ENCODE results near the gene FAM78A. TPM values are rescaled to one million over a fixed set of nuclear protein-coding genes. Genes with fewer than 3 reads are reported as not detected.
"Not testable (repeated sequence)": the region's sequence is repeated elsewhere in the genome, so short reads cannot be mapped to it uniquely, and the experiment has no call there.

FAM78A gene
- total RNA-seq, 2 experiments from 2014 or later: 86.5 to 88.7 TPM

DNA sequence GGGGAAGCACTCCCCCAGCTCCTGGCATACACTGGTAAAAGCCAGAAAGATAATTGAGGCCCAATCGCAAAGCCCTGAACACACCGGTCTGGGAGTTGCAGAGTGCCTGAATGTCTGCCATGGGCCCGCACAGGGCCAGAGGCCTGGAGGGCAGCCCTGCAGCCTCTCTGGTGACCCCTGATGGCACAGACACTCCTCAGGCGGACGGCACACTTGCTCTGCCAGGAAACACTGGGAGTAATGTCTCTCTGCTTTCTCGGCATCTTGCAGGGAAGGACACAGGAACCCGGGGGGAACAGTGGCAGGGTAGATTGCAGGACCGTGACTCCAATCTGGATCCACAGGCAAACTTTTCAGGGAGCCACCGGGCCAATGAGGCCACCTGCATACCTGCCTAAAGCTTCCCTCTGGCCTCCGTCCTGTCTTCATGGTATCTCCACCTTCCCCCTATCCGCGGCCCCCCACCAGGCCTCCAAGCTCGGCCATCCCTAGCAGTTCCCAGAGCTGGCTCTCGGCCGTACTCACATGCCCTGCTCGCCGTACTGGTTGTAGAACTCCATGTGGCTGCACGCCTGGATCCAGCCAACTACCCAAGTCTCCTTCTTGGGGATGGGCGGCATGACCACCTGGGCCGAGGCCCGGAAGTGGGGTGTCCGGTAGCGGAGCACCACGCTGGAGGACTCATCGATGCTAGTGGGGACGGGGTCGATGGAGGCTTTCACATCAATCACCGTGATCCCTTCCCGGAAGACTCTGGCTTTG, 797 bp downstream of the FAM78A start:
- ChIA-PET CTCF (interaction anchor here (1.1 to 11.4 kb wide), 4 partner anchors 9 to 98 kb away, joined by 4 to 189 read pairs (median 4); no protein-coding TSS in a partner anchor), POLR2A (interaction anchor here (1.0 to 14.3 kb wide), 6 partner anchors 10 to 225 kb away, joined by 3 to 557 read pairs (median 25); partner anchors contain the start of gene NUP214)
- no peaks in the 10 kb centered on the region for H3K9me3 Mint-ChIP-seq
- H3K36me3 Mint-ChIP-seq (ENCODE audit: low read depth): peaks cover 56% of the 10 kb centered on the region
- DNase-seq: peak; percentile 48
- H3K4me1 Mint-ChIP-seq: peaks cover 40% of the 10 kb centered on the region
- peak overlapping the region; percentile 89 for H3K4me3 Mint-ChIP-seq
- no peaks in the 10 kb centered on the region for H3K27me3 Mint-ChIP-seq
- peak overlapping the region; percentile 97 for H3K27ac Mint-ChIP-seq

DNA sequence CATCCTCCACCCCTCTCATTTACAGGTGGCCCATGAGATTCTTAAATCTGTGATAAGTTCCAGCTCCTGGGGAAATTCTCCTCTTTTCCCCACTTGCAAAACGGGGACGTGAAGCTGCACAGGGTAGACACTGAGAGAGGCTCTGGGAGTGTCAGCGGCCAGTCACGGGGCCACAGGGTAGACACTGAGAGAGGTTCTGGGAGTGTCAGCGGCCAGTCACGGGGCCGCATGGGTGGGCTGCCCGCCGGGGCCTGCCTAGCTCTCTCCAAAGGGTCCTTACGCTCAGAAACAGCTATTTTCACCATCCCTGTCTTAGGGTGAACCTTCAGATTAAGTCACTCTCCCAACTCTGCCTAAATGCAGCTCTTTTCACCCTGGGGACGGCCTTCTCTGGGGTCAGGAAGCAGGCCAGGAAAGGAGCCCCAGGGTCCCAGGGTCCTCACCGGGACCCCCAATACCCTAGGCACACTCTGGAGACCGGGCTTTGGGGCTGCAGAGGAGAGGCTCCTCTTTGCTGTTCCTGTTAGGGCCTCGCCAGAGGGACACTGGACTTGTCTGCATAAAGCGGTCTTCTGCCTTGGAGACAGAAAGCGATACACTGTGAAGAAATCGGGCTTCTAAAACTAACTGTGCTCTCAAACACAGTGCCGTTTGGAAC, 1.5 kb downstream of the FAM78A start:
- POLR2A ChIA-PET: interaction anchor here (1.0 to 14.3 kb wide), 9 partner anchors 9 to 1233 kb away, joined by 3 to 557 read pairs (median 4); partner anchors contain the start of gene NUP214
- H3K4me3 Mint-ChIP-seq: peak overlapping the region; percentile 89
- DNase-seq: peak; percentile 53
- H3K36me3 Mint-ChIP-seq (ENCODE audit: low read depth): peaks cover 60% of the 10 kb centered on the region
- H3K4me1 Mint-ChIP-seq: peaks cover 45% of the 10 kb centered on the region
- CTCF ChIA-PET: interaction anchor here (1.1 to 11.4 kb wide), 4 partner anchors 8 to 97 kb away, joined by 4 to 189 read pairs (median 4); no protein-coding TSS in a partner anchor
- H3K27me3 Mint-ChIP-seq: no peaks in the 10 kb centered on the region
- no peaks in the 10 kb centered on the region for H3K9me3 Mint-ChIP-seq
- peak overlapping the region; percentile 97 for H3K27ac Mint-ChIP-seq

DNA sequence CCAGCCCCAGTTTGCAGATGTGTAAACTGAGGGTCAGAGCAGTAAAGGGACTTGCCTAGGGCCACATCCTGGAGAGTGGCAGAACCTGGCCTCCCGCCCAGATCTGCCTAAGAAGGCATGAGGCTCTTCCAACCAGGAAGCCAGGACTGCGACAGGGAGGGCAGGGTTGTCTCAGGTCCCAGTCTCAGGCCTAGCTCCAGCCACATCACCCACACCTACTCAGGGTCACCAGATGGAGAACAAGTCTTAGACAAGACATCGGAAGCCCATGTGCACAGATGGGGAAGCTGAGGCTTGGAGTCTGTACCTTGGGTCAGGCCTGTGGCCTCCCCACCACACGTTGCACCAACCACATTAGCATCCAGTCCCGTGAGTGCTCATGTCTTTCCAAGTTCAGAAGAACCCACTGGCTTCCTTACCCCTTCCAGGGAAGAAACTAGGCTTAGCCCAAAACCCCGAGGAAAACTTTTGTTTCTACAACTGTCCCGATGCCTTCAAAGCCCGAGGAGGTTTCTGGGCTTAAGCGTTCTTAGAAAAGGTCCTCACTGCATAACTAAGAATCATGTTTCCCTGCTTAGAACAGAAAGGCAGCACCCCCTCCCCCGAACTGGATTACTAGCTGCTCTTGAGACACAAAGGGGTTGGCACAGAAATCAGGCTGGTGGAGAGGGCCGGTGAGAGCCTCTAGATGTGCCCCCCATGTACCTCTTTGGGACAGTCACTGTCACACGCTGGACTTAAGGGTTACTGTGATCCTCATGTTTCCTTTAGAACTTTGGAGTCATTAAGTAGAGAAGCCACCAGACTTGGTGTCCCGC, 2.2 kb downstream of the FAM78A start:
- Mint-ChIP-seq H3K9me3 (no peaks in the 10 kb centered on the region), H3K27me3 (no peaks in the 10 kb centered on the region), H3K4me3 (peak overlapping the region; percentile 89), H3K36me3 (ENCODE audit: low read depth) (peaks cover 63% of the 10 kb centered on the region), H3K27ac (peak overlapping the region; percentile 97), H3K4me1 (peaks cover 43% of the 10 kb centered on the region)
- no peak for DNase-seq
- POLR2A ChIA-PET: interaction anchor here (1.0 to 14.3 kb wide), 9 partner anchors 8 to 1233 kb away, joined by 3 to 557 read pairs (median 4); partner anchors contain the start of gene NUP214
- CTCF ChIA-PET: interaction anchor here (1.1 to 11.4 kb wide), 5 partner anchors 7 to 96 kb away, joined by 3 to 189 read pairs (median 4); no protein-coding TSS in a partner anchor

DNA sequence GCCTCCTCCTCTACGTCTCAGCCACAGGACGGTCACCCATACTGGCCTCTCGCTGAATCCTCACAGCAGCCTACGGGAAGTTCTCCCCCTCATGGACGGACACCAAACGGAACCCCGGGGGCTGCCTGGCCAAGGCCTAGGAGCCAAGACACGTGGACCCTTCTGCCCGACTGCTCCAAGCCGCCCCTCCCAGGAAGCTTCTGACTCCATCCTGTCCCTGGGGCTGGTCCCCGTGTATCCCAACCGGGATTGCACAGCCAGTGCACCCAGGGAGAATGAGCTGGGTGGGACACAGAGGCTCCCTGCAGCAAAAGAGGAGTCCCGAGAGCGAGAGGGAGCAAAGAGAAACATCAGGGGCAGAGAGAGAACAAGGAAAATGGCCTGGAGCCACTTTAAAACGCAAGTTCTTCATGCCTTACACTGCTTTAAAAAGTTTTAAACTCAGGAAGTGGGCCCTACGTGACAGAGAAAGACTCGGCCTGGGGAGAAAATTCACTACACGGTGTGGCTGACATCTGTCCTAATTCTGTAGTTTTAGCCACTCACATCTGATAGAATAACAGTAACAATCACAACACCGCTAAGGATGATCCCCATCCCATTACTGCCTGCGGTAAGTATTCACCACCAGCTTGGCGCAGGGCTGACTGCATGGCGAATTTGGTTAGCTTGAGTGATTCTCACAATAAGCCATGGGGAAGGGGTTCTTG, 3.0 kb downstream of the FAM78A start:
- peak; percentile 37 for DNase-seq
- ChIA-PET POLR2A (interaction anchor here (1.0 to 14.3 kb wide), 6 partner anchors 7 to 1232 kb away, joined by 3 to 557 read pairs (median 27); partner anchors contain the start of gene NUP214), CTCF (interaction anchor here (1.1 to 11.4 kb wide), 4 partner anchors 20 to 95 kb away, joined by 3 to 189 read pairs (median 4); no protein-coding TSS in a partner anchor)
- Mint-ChIP-seq H3K27me3 (no peaks in the 10 kb centered on the region), H3K9me3 (no peaks in the 10 kb centered on the region), H3K4me3 (peak overlapping the region; percentile 89), H3K27ac (peak overlapping the region; percentile 97), H3K36me3 (ENCODE audit: low read depth) (peaks cover 64% of the 10 kb centered on the region), H3K4me1 (peaks cover 39% of the 10 kb centered on the region)

DNA sequence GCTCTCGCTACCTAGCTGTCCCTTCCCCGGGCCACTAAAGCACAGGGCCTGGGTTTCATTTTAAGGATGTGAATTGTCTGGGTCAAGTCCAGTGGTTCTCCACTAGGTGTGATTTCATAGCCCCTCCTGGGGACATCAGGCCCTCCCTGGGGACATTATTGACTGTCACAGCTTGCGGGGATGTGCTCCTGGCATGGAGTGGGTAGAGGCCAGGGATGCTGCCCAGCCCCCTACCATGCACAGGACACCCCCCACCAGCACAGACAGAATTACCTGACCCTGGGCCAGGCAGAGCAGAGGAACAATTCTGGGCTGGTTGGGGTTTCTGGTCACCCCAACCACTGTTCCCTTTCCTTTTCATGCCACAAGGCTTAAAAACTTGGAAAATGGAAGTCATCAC, 4.1 kb downstream of the FAM78A start:
- CTCF ChIA-PET: interaction anchor here (1.1 to 11.4 kb wide), 4 partner anchors 19 to 93 kb away, joined by 4 to 189 read pairs (median 6); no protein-coding TSS in a partner anchor
- peak overlapping the region; percentile 97 for H3K27ac Mint-ChIP-seq
- peaks cover 43% of the 10 kb centered on the region for H3K4me1 Mint-ChIP-seq

DNA sequence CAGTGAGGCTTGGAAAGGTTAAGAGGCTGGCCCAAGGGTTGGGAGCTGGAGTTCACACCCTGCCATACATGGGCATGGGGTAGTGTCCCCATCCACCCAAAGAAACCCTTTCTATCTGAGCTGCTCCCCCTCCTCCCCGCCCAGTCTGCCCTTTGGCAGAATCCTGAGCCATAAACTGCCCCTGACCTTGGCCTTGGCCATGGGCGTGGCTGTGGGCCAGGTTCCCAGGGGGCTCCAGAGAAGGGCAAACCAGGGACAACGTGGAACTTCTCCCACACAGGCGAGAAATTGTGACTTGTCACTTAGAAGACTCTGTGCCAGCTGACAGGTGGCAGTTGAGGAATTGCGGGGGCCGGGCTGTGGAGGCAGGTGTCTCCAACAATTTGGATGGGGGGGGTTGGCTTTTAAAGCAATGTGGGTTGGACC, 4.8 kb downstream of the FAM78A start:
- peaks cover 50% of the 10 kb centered on the region for H3K4me1 Mint-ChIP-seq
- H3K36me3 Mint-ChIP-seq (ENCODE audit: low read depth): peaks cover 71% of the 10 kb centered on the region
- DNase-seq: no peak
- POLR2A ChIA-PET: interaction anchor here (1.0 to 14.3 kb wide), 6 partner anchors 15 to 406 kb away, joined by 3 to 557 read pairs (median 12); partner anchors contain the start of gene NUP214
- peak overlapping the region; percentile 89 for H3K4me3 Mint-ChIP-seq
- H3K27me3 Mint-ChIP-seq: no peaks in the 10 kb centered on the region
- CTCF ChIA-PET: interaction anchor here (1.4 to 11.4 kb wide), 3 partner anchors 18 to 92 kb away, joined by 3 to 189 read pairs (median 6); no protein-coding TSS in a partner anchor
- no peaks in the 10 kb centered on the region for H3K9me3 Mint-ChIP-seq
- H3K27ac Mint-ChIP-seq: peak overlapping the region; percentile 97

More for the DNA sequence above, 4.1 kb downstream of the FAM78A start:
- POLR2A ChIA-PET: interaction anchor here (1.4 to 14.3 kb wide), 5 partner anchors 6 to 406 kb away, joined by 5 to 557 read pairs (median 46); partner anchors contain the start of gene NUP214
- peak overlapping the region; percentile 89 for H3K4me3 Mint-ChIP-seq
- DNase-seq: no peak
- no peaks in the 10 kb centered on the region for H3K27me3 Mint-ChIP-seq
- peaks cover 64% of the 10 kb centered on the region for H3K36me3 Mint-ChIP-seq (ENCODE audit: low read depth)
- H3K9me3 Mint-ChIP-seq: no peaks in the 10 kb centered on the region

DNA sequence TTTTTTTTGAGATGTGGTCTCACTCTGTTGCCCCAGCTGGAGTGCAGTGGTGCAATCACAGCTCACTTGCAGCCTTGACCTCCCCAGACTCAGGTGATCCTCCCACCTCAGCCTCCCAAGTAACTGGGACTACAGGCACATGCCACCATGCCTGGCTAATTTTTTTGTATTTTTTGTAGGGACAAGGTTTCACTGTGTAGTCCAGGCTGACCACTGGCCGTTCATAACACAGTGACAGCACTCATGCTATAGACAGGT, 5.4 kb downstream of the FAM78A start:
- ChIA-PET POLR2A (interaction anchor here (1.0 to 14.3 kb wide), 8 partner anchors 8 to 145 kb away, joined by 3 to 557 read pairs (median 14); partner anchors contain the start of gene NUP214), CTCF (interaction anchor here (0.5 to 11.4 kb wide), 4 partner anchors 17 to 560 kb away, joined by 3 to 189 read pairs (median 6); no protein-coding TSS in a partner anchor)
- not testable (repeated sequence) for DNase-seq, H3K27me3 Mint-ChIP-seq, H3K9me3 Mint-ChIP-seq
- peak overlapping the region; percentile 89 for H3K4me3 Mint-ChIP-seq
- H3K36me3 Mint-ChIP-seq (ENCODE audit: low read depth): peaks cover 72% of the 10 kb centered on the region
- peak overlapping the region; percentile 97 for H3K27ac Mint-ChIP-seq
- peaks cover 56% of the 10 kb centered on the region for H3K4me1 Mint-ChIP-seq

DNA sequence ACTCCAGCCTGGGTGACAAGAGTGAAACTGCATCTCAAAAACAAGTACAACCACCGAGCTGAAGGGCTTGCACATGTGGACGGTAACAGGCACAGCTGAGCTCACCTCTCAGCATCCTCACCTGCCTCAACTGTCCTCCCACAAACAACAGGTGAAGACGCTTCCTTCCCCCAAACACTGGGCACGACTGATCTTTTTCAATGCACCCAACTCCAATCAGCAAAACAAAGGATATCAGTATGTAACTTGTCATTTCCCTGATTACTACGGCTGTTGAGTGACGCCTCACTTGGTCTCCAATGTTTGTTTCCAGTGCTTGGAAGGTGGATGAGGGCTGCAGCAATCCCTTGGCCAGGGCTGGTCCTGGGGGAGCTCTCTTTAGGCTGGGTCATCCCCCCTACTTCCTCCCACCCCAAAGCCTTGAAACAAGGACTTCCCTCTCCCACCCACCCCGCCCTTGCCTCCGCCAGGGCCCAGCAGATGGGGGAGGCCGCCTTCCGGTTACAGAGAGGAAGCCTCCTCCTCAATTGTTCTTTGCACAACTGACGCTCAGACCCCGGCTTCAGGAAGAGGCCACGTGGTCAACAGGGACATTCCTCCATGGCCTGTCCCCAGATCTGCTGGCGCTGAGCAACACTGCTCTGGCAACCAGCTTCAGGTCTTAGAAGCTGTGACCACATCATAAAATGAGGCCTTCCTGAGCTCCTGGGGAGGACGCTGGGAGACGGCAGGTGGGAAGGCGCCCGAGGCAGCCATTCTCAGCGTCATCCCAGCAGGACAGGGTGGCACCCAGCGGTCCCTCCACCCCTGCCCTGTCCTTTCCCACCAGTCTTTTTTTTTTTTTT, 5.9 kb downstream of the FAM78A start:
- H3K9me3 Mint-ChIP-seq: no peaks in the 10 kb centered on the region
- DNase-seq: peak; percentile 65
- peaks cover 62% of the 10 kb centered on the region for H3K4me1 Mint-ChIP-seq
- ChIA-PET CTCF (interaction anchor here (0.5 to 11.4 kb wide), 7 partner anchors 17 to 559 kb away, joined by 3 to 189 read pairs (median 6); no protein-coding TSS in a partner anchor), POLR2A (interaction anchor here (1.0 to 14.3 kb wide), 9 partner anchors 8 to 461 kb away, joined by 3 to 557 read pairs (median 8); partner anchors contain the start of gene NUP214)
- H3K36me3 Mint-ChIP-seq (ENCODE audit: low read depth): peaks cover 67% of the 10 kb centered on the region
- peak overlapping the region; percentile 89 for H3K4me3 Mint-ChIP-seq
- no peaks in the 10 kb centered on the region for H3K27me3 Mint-ChIP-seq
- peak overlapping the region; percentile 97 for H3K27ac Mint-ChIP-seq

DNA sequence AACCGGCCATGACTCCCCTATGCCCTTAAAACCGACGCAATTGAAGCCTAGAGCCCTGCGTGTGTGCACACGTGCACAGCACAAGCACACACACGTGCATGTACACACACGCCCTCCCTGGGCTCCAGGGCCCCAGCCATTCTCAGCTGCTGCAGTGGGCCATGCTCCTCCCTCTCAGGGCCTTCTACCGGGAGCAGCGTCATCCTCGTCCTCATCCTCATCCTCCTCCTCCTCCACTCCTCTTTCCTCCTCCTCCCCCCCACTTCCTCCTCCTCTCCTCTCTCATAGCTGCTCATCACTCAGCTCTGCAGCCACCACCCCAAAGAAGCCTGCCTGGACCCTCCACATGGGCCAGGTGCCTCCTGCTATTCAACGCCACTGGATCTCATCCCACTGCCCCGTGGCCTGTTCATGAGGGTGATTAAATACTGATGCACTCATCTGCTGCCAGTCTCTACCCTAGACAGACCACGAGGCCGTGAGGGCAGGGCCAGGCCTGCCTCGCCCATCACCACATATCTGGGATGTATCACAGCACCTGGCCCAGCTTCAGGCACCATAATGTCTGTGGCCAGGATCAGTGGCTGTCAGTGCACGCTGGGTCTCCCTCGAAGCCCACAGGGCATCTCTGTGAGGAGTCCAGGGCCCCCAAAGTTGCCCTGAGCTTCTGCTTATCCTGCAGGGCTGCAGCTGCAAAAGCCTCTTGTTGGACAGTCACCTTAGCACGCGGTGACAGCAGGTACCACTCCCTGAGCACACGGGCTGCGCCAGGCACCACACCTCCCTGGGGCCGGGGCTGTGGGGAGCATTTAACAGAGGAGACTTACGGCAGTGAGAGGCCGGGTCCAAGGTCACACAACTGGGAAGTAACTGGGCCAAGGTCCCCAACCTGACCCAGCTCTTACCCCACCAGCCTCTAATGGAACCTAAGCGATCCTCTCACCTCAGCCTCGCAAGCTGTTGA, 9.8 kb downstream of the FAM78A start:
- Mint-ChIP-seq H3K4me3 (peak overlapping the region; percentile 75), H3K9me3 (no peaks in the 10 kb centered on the region), H3K36me3 (ENCODE audit: low read depth) (peaks cover 66% of the 10 kb centered on the region), H3K27ac (peak overlapping the region; percentile 97), H3K27me3 (no peaks in the 10 kb centered on the region), H3K4me1 (peaks cover 78% of the 10 kb centered on the region)
- POLR2A ChIA-PET: interaction anchor here (1.2 to 14.3 kb wide), 6 partner anchors 8 to 400 kb away, joined by 3 to 557 read pairs (median 5); partner anchors contain the start of gene FAM78A
- CTCF ChIA-PET: interaction anchor here (0.6 to 11.4 kb wide), 6 partner anchors 8 to 88 kb away, joined by 3 to 189 read pairs (median 4); no protein-coding TSS in a partner anchor
- peak; percentile 51 for DNase-seq

DNA sequence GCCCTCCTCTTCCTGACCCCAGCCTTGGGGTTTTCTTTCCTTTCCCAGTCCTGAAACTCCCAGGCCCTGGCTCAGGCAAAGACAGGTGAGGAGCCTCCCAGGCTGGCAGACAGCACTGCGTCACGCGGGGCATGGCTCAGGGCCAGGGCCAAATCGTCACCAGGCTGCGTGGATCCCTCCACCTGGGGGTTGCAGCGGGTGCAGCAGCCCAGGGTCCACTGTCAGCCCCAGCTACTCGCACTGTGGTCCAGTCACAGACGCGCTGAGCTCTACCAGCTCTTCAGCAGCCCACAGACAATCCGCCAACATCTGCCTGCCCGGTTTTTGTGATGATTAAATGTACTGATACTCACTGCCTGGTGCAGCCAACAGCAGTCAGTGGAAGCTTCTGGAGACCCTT, 12.1 kb downstream of the FAM78A start:
- Mint-ChIP-seq H3K27me3 (no peaks in the 10 kb centered on the region), H3K27ac (peak overlapping the region; percentile 78), H3K36me3 (ENCODE audit: low read depth) (peaks cover 75% of the 10 kb centered on the region), H3K4me1 (peaks cover 68% of the 10 kb centered on the region), H3K4me3 (peak overlapping the region; percentile 27), H3K9me3 (no peaks in the 10 kb centered on the region)
- POLR2A ChIA-PET: interaction anchor here (1.4 to 14.3 kb wide), 3 partner anchors 8 to 29 kb away, joined by 3 to 557 read pairs (median 46); partner anchors contain the start of gene FAM78A
- CTCF ChIA-PET: interaction anchor here (1.3 kb wide), 1 partner anchor 8 kb away, joined by 3 read pairs; no protein-coding TSS in a partner anchor
- no peak for DNase-seq
